Measurements from ENCODE around the gene SCNN1B. TPM values are rescaled to one million over a fixed set of nuclear protein-coding genes. Genes with fewer than 3 reads are reported as not detected.

SCNN1B gene
- total RNA-seq, 3 donors from 2014 or later = 3.0 to 18.0 (median 18.0) TPM

- TF ChIP-seq, protein P1, sequence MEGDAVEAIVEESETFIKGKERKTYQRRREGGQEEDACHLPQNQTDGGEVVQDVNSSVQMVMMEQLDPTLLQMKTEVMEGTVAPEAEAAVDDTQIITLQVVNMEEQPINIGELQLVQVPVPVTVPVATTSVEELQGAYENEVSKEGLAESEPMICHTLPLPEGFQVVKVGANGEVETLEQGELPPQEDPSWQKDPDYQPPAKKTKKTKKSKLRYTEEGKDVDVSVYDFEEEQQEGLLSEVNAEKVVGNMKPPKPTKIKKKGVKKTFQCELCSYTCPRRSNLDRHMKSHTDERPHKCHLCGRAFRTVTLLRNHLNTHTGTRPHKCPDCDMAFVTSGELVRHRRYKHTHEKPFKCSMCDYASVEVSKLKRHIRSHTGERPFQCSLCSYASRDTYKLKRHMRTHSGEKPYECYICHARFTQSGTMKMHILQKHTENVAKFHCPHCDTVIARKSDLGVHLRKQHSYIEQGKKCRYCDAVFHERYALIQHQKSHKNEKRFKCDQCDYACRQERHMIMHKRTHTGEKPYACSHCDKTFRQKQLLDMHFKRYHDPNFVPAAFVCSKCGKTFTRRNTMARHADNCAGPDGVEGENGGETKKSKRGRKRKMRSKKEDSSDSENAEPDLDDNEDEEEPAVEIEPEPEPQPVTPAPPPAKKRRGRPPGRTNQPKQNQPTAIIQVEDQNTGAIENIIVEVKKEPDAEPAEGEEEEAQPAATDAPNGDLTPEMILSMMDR (IDR thresholded peaks at IDR 0.05) = no peak
- TF ChIP-seq POLR2AphosphoS5 (IDR thresholded peaks at IDR 0.05) (no peak), POLR2A (IDR thresholded peaks at IDR 0.05) (no peak)
- H3K4me1 ChIP-seq = no peaks in the 10 kb centered on the region
- no peaks in the 10 kb centered on the region for H3K36me3 ChIP-seq
- H3K9me3 ChIP-seq = no peaks in the 10 kb centered on the region
- intact Hi-C loops (cut with DNase I; ENCODE audit: low total_unique reads) = no loop called here
- H3K27ac ChIP-seq = no peak overlapping the region
- DNase-seq (ENCODE audit: low spot score in 2 of 2) = no peak
- peaks cover 0 to 13% of the 10 kb centered on the region in 2 donors for H3K27me3 ChIP-seq
- no peak overlapping the region for H3K4me3 ChIP-seq
These were observed 1.6 kb downstream of the SCNN1B start for GRCh38 chr16:23303685-23304084.

GRCh38 chr16:23304620-23305019 lies 2.5 kb downstream of the SCNN1B start:
- peaks cover 0 to 13% of the 10 kb centered on the region in 2 donors for H3K27me3 ChIP-seq
- intact Hi-C loops (cut with DNase I; ENCODE audit: low total_unique reads) = no loop called here
- H3K36me3 ChIP-seq = no peaks in the 10 kb centered on the region
- H3K4me1 ChIP-seq = no peaks in the 10 kb centered on the region
- no peak overlapping the region for H3K4me3 ChIP-seq
- H3K27ac ChIP-seq = no peak overlapping the region
- no peaks in the 10 kb centered on the region for H3K9me3 ChIP-seq
- TF ChIP-seq, protein P1 (IDR thresholded peaks at IDR 0.05) = no peak
- no peak for TF ChIP-seq POLR2AphosphoS5 (IDR thresholded peaks at IDR 0.05)
- no peak for TF ChIP-seq POLR2A (IDR thresholded peaks at IDR 0.05)
- DNase-seq (ENCODE audit: low spot score in 2 of 2) = no peak

GRCh38 chr16:23306199-23307100 lies 4.3 kb downstream of the SCNN1B start:
- no peaks in the 10 kb centered on the region for H3K4me1 ChIP-seq
- H3K27me3 ChIP-seq = peaks cover 0 to 11% of the 10 kb centered on the region in 2 donors
- H3K36me3 ChIP-seq = no peaks in the 10 kb centered on the region
- H3K27ac ChIP-seq = no peak overlapping the region
- intact Hi-C loops (cut with DNase I; ENCODE audit: low total_unique reads) = no loop called here
- no peak for DNase-seq (ENCODE audit: low spot score in 2 of 2)
- no peak for TF ChIP-seq POLR2A (IDR thresholded peaks at IDR 0.05)
- TF ChIP-seq, protein P1 (IDR thresholded peaks at IDR 0.05) = no peak
- TF ChIP-seq POLR2AphosphoS5 (IDR thresholded peaks at IDR 0.05) = no peak
- H3K9me3 ChIP-seq = peaks cover 0 to 7% of the 10 kb centered on the region in 2 donors
- no peak overlapping the region for H3K4me3 ChIP-seq

GRCh38 chr16:23310217-23310616 lies 8.1 kb downstream of the SCNN1B start:
- no peaks in the 10 kb centered on the region for H3K27me3 ChIP-seq
- H3K9me3 ChIP-seq = peaks cover 0 to 7% of the 10 kb centered on the region in 2 donors
- no peak overlapping the region for H3K27ac ChIP-seq
- intact Hi-C loops (cut with DNase I; ENCODE audit: low total_unique reads) = loop anchor here (10.0 kb wide), 1 partner anchor 115 kb away; no protein-coding TSS in a partner anchor
- TF ChIP-seq POLR2AphosphoS5 (IDR thresholded peaks at IDR 0.05) (no peak), POLR2A (IDR thresholded peaks at IDR 0.05) (no peak)
- TF ChIP-seq, protein P1 (IDR thresholded peaks at IDR 0.05) = no peak
- no peaks in the 10 kb centered on the region for H3K4me1 ChIP-seq
- H3K4me3 ChIP-seq = no peak overlapping the region
- DNase-seq (ENCODE audit: low spot score in 2 of 2) = no peak
- no peaks in the 10 kb centered on the region for H3K36me3 ChIP-seq

DNA sequence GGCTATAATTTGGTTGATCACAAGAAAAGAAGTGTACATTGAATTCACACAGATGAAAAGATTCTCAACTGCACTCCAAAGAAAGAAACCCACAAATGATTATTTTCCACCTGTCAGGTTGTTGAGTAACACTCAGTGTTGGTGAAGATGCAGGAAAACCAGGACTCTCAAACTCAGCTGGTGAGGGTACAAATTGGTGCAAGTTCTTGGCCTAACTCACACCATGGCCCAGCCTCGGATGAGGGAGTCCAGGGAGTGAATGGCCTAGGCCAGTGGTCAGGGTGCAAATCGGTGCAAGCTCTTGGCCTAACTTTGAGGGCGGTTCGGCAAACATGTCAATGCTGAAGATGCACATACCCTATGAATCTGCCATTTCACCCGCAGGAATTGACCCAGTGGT lies 8.6 kb downstream of the SCNN1B start:
- peaks cover 0 to 7% of the 10 kb centered on the region in 2 donors for H3K9me3 ChIP-seq
- DNase-seq (ENCODE audit: low spot score in 2 of 2) = no peak
- H3K27ac ChIP-seq = no peak overlapping the region
- no peaks in the 10 kb centered on the region for H3K36me3 ChIP-seq
- TF ChIP-seq, protein P1 (IDR thresholded peaks at IDR 0.05) = no peak
- TF ChIP-seq POLR2A (IDR thresholded peaks at IDR 0.05) (no peak), POLR2AphosphoS5 (IDR thresholded peaks at IDR 0.05) (no peak)
- H3K4me3 ChIP-seq = no peak overlapping the region
- no peaks in the 10 kb centered on the region for H3K4me1 ChIP-seq
- intact Hi-C loops (cut with DNase I; ENCODE audit: low total_unique reads) = loop anchor here (10.0 kb wide), 1 partner anchor 114 kb away; no protein-coding TSS in a partner anchor
- no peaks in the 10 kb centered on the region for H3K27me3 ChIP-seq

Data from breast epithelium (tissue), 4 donors.